ENCODE data around the gene TET3.

TET3 gene

DNA sequence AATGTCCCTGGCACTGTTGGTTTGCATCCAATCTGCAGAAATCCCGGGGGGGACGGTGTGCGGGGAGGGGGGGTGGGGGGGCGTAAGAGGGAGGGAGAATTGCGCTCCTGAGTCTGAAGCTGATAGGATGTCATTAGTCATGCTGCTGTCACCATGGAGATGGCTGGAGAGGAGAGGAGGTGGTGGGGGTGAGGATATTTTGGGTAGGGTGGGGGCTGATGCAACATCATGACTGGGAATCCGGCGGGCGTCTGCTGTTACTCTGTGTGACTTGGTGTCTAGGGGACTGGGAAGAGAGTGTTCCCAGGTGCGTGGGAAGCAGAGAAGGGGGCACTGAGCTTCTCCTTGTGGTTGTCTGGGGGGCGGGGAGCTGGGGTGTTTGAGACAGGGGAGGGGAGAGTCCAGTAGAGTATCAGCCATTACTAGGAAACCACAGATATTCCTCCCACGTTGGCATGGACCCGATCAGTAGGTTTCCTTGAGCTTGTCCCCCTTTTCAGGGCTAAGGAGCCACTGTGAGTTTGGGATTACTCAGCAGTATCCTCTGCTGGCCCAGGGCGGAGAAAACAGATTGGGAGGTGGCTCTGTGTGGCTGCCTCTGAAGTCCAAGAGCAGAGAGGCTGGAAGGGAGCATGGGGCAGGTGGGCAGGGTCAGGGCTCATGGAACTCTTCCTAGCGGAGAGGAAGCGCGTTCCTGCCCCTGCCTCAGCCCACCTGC, 18.9 kb downstream of the TET3 start:
- peak overlapping the region; percentile 45 for H3K4me3 Mint-ChIP-seq
- no peaks in the 10 kb centered on the region for H3K9me3 Mint-ChIP-seq
- H3K27me3 Mint-ChIP-seq: no peaks in the 10 kb centered on the region
- H3K4me1 Mint-ChIP-seq: peaks cover 85% of the 10 kb centered on the region
- no peak overlapping the region for H3K27ac Mint-ChIP-seq
- ATAC-seq: no peak
- peaks cover 26% of the 10 kb centered on the region for H3K36me3 Mint-ChIP-seq

DNA sequence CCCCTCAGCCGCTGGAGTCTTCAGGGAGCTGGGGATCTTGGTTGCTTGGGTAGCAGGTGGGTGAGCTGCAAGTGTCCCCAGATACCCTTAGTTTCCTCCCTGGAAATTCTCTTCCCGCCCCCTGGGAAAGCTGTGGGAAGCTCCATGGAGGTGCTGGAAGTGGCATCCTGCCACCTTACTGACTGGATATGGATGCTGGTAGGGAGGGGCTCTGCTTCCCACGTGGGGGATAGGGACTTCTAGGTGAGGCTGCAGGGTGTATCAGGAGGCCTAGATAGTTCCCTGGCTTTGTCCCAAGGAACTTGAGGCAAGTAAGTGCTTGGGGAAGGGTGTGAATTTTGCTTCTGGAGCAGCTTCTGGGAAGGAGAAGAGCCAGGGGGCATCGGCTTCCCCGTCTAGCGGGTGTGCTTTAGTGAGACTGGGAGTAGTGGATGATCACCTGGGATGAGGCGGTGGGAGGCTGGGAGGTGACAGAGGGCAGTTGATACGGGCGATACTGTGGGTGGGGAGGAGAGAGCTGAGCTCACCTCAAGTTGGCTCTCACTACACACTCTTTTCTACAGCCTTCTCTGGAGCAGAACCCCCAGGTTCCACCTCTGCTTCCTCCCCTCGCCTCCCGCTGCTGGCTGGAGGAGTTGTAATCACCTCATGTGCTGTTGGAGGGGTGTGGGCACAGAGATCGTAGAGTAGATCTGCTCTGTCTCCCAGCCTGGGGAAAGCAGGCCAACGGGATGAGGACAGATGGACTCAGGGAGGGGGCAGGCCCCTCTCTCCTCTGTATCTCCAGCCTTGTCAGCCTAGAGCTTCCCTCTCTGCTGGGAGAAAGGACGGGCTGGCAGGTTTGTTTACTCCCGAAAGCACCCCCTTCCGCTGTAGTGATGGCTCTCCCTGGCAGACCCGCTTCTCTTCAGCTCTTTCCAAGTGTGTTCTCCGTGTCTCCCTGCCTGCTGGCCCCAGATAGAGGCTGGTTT, 19.8 kb downstream of the TET3 start:
- Mint-ChIP-seq H3K4me1 (peaks cover 85% of the 10 kb centered on the region), H3K27ac (peak overlapping the region; percentile 19), H3K27me3 (no peaks in the 10 kb centered on the region), H3K4me3 (no peak overlapping the region), H3K9me3 (no peaks in the 10 kb centered on the region), H3K36me3 (peaks cover 33% of the 10 kb centered on the region)
- no peak for ATAC-seq

GRCh38 chr2:74005786-74006185, 21.1 kb downstream of the TET3 start:
- Mint-ChIP-seq H3K27ac (no peak overlapping the region), H3K4me1 (peaks cover 79% of the 10 kb centered on the region), H3K36me3 (peaks cover 46% of the 10 kb centered on the region), H3K9me3 (no peaks in the 10 kb centered on the region), H3K27me3 (no peaks in the 10 kb centered on the region), H3K4me3 (no peak overlapping the region)
- ATAC-seq: no peak

- H3K9me3 Mint-ChIP-seq: no peaks in the 10 kb centered on the region
- H3K27ac Mint-ChIP-seq: no peak overlapping the region
- no peak overlapping the region for H3K4me3 Mint-ChIP-seq
- no peak for ATAC-seq
- peaks cover 73% of the 10 kb centered on the region for H3K4me1 Mint-ChIP-seq
- peaks cover 47% of the 10 kb centered on the region for H3K36me3 Mint-ChIP-seq
- H3K27me3 Mint-ChIP-seq: no peaks in the 10 kb centered on the region
Measured at GRCh38 chr2:74006459-74006858, 21.7 kb downstream of the TET3 start.

DNA sequence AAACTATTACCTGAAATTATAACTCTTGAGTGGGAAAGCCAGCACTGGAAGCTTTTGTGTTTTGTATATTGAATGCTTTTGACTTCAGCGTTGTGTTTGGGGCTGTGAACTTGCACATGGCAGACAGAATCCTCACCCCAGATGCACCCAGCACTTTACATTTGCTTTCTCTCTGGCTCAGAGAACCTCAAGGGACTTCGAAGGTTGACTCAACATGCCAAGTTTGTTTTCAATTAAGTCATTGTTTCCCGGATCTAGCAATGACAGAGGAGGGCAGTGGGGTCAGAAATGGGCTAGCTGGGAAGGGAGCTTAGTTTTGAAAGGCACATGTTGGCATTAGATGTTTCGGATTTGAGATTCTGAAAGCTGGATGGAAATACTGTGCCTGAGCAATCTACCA, 22.4 kb downstream of the TET3 start:
- ATAC-seq: no peak
- Mint-ChIP-seq H3K27ac (no peak overlapping the region), H3K36me3 (peaks cover 47% of the 10 kb centered on the region), H3K9me3 (no peaks in the 10 kb centered on the region), H3K4me3 (no peak overlapping the region), H3K27me3 (no peaks in the 10 kb centered on the region), H3K4me1 (peaks cover 67% of the 10 kb centered on the region)

DNA sequence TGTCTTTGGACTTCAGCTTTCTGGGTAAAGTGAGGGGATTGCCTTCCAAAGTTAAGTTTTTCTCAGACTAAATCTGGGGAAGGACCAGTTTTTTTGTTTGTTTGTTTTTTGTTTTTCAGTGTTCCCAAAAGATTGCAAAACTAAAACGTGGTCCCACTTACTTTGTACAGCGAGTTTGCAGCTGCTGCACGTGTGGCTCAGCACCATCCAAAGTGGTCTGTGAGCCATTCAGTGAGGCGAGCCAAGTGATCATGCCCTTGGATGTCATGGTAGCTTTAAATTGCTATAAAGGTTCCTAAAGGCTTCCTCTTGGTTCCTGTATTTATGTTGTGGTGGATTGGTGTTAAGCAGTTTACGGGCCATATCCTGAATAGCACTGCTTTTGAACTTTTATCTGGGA, 23.0 kb downstream of the TET3 start:
- Mint-ChIP-seq H3K36me3 (peaks cover 52% of the 10 kb centered on the region), H3K27ac (no peak overlapping the region)

GRCh38 chr2:74008761-74009395, 24.2 kb downstream of the TET3 start:
- peaks cover 50% of the 10 kb centered on the region for H3K36me3 Mint-ChIP-seq
- H3K4me1 Mint-ChIP-seq: peaks cover 63% of the 10 kb centered on the region
- no peak overlapping the region for H3K27ac Mint-ChIP-seq
- no peaks in the 10 kb centered on the region for H3K9me3 Mint-ChIP-seq
- H3K27me3 Mint-ChIP-seq: no peaks in the 10 kb centered on the region
- ATAC-seq: no peak
- no peak overlapping the region for H3K4me3 Mint-ChIP-seq

More for the DNA sequence above, 23.0 kb downstream of the TET3 start:
- Mint-ChIP-seq H3K4me3 (no peak overlapping the region), H3K9me3 (no peaks in the 10 kb centered on the region), H3K27me3 (no peaks in the 10 kb centered on the region), H3K4me1 (peaks cover 71% of the 10 kb centered on the region)
- no peak for ATAC-seq

GRCh38 chr2:74009577-74009976, 24.9 kb downstream of the TET3 start:
- Mint-ChIP-seq H3K9me3 (no peaks in the 10 kb centered on the region), H3K4me3 (no peak overlapping the region), H3K4me1 (peaks cover 56% of the 10 kb centered on the region), H3K27ac (peak overlapping the region; percentile 16), H3K36me3 (peaks cover 43% of the 10 kb centered on the region), H3K27me3 (no peaks in the 10 kb centered on the region)
- ATAC-seq: no peak

DNA sequence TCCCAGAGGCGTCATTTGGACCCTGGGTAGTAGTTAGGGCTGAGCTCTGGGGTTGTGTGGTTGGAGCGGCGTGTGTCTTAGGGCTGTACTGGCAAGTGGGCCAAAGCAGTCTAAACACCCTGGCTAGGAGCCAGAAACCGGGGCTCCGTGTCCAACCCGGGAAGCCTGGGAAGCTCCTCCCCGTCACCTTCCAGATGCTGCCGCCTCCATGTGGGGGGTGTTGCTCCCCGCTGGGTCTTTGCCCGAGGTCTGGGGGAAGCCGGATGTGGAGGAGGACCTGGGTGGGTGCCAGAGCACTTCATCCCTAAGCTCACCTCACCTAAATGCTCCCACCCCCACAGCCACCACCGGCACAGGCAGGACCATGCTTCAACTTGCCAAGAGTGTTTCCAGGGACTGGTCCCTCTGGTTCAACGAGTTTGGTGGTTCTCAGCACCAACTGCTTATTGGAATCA, 25.4 kb downstream of the TET3 start:
- Mint-ChIP-seq H3K36me3 (peaks cover 39% of the 10 kb centered on the region), H3K4me3 (no peak overlapping the region), H3K9me3 (no peaks in the 10 kb centered on the region), H3K27me3 (no peaks in the 10 kb centered on the region), H3K4me1 (peaks cover 51% of the 10 kb centered on the region), H3K27ac (peak overlapping the region; percentile 16)
- no peak for ATAC-seq

GRCh38 chr2:74011246-74011645, 26.5 kb downstream of the TET3 start:
- peak; percentile 20 for ATAC-seq
- Mint-ChIP-seq H3K9me3 (no peaks in the 10 kb centered on the region), H3K27me3 (no peaks in the 10 kb centered on the region), H3K4me1 (peaks cover 41% of the 10 kb centered on the region), H3K27ac (no peak overlapping the region), H3K36me3 (peaks cover 35% of the 10 kb centered on the region), H3K4me3 (no peak overlapping the region)

GRCh38 chr2:74014813-74015212, 30.1 kb downstream of the TET3 start:
- Mint-ChIP-seq H3K36me3 (peaks cover 39% of the 10 kb centered on the region), H3K27me3 (no peaks in the 10 kb centered on the region), H3K4me1 (peaks cover 35% of the 10 kb centered on the region), H3K4me3 (no peak overlapping the region), H3K9me3 (no peaks in the 10 kb centered on the region), H3K27ac (no peak overlapping the region)
- ATAC-seq: no peak

- Mint-ChIP-seq H3K27ac (no peak overlapping the region), H3K4me3 (no peak overlapping the region), H3K9me3 (no peaks in the 10 kb centered on the region), H3K27me3 (no peaks in the 10 kb centered on the region), H3K36me3 (peaks cover 28% of the 10 kb centered on the region), H3K4me1 (peaks cover 54% of the 10 kb centered on the region)
- ATAC-seq: no peak
Measured at GRCh38 chr2:74017223-74017622, 32.5 kb downstream of the TET3 start.

- Mint-ChIP-seq H3K27me3 (no peaks in the 10 kb centered on the region), H3K4me3 (no peak overlapping the region), H3K36me3 (peaks cover 22% of the 10 kb centered on the region), H3K27ac (peak overlapping the region; percentile 58), H3K4me1 (peaks cover 60% of the 10 kb centered on the region), H3K9me3 (no peaks in the 10 kb centered on the region)
- no peak for ATAC-seq
Measured at GRCh38 chr2:74019516-74019915, 34.8 kb downstream of the TET3 start.

DNA sequence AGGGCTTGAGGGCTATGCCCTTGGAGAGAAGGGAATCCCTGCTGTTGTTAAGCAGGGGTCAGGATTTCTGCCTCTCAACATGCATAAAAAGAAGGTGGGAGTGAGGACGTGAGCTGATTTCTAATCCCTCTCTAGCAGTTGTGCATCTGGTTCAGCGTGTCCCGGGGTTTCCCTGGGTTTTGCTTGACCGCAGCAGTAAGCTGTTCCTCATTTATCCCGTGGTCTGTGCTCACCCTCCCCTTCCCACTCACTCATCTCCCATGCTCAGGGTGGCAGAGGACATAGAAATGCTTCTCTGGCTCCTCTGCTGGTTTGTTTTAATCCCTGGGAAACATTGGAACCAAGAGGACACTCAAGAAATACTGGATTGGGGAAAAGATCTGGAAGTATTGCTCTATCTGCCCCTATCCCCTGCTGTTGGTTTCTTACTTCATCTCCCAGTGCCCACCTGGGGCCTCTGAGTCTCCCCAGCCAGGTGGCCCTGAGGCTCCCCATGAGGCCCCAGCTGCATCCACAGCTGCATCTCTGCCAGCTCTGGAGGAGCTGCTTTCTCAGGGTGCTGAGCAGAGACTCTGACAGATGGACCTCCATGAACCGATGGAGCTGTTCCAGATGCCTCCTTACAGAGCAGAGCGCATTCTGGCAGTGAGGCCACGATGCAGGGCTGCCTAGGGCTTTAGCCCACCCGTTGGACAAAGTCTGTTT, 36.1 kb downstream of the TET3 start:
- Mint-ChIP-seq H3K4me1 (peaks cover 63% of the 10 kb centered on the region), H3K27ac (peak overlapping the region; percentile 58), H3K9me3 (no peaks in the 10 kb centered on the region), H3K4me3 (no peak overlapping the region), H3K27me3 (no peaks in the 10 kb centered on the region), H3K36me3 (peaks cover 22% of the 10 kb centered on the region)
- ATAC-seq: peak; percentile 71

DNA sequence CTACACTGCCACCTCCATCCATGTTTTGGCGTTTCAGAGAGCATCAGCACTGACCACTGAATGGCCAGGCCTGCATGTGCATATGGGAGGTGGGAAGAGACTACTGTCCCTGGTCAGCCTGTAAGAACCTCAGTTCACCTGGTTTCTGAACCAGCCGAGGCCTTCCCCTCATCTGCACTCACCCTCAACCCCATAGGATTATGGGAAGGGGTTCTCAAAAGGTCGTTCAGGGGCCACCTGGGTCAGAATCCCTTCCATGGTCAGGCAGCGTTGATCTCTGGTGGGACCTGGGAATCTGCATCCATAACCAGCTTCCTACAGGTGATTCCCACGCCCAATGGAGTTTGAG, 36.7 kb downstream of the TET3 start:
- H3K36me3 Mint-ChIP-seq: peaks cover 22% of the 10 kb centered on the region
- peak overlapping the region; percentile 58 for H3K27ac Mint-ChIP-seq
- peaks cover 65% of the 10 kb centered on the region for H3K4me1 Mint-ChIP-seq
- no peaks in the 10 kb centered on the region for H3K9me3 Mint-ChIP-seq
- no peaks in the 10 kb centered on the region for H3K27me3 Mint-ChIP-seq
- H3K4me3 Mint-ChIP-seq: no peak overlapping the region
- ATAC-seq: peak; percentile 4
